SK-N-SH (cell line): Measurements from ENCODE around the gene UTY.

ENCODE experiments used
- CTCF ChIP-seq: fragments of 200-600 bp; sonication (generic); IDR thresholded peaks from 2 replicates; pipeline ENCODE4 v1.6.1; 2017; ENCODE audit warnings: antibody characterized with exemption, mild to moderate bottlenecking, moderate library complexity
- ELF1 ChIP-seq: IDR thresholded peaks from 2 replicates; pipeline ENCODE4 v1.4.0; 2012
- IRF3 ChIP-seq: fragments of 150-350 bp; IDR thresholded peaks from 2 replicates; pipeline ENCODE4 v1.6.1; 2016; ENCODE audit warnings: mild to moderate bottlenecking, low read depth, low read length
- MAX ChIP-seq: IDR thresholded peaks from 2 replicates; pipeline ENCODE4 v1.4.0; 2012; ENCODE audit warnings: low read depth
- NFIC ChIP-seq: IDR thresholded peaks from 2 replicates; pipeline ENCODE4 v1.4.0; 2012; ENCODE audit warnings: borderline replicate concordance
- NRF1 ChIP-seq: IDR thresholded peaks from 2 replicates; pipeline ENCODE4 v1.6.1; 2012; ENCODE audit warnings: low read depth, mild to moderate bottlenecking, low read length
- RCOR1 ChIP-seq: fragments of 150-350 bp; IDR thresholded peaks from 2 replicates; pipeline ENCODE4 v1.6.1; 2017; ENCODE audit warnings: antibody characterized with exemption, low read length
- REST ChIP-seq: IDR thresholded peaks from 2 replicates; pipeline ENCODE4 v1.6.1; 2012; ENCODE audit warnings: mild to moderate bottlenecking, low read depth, low read length, moderate library complexity
- TAF1 ChIP-seq: IDR thresholded peaks from 2 replicates; pipeline ENCODE4 v1.6.1; 2012; ENCODE audit warnings: low read depth, mild to moderate bottlenecking, low read length, moderate library complexity, borderline replicate concordance
- TEAD4 ChIP-seq: IDR thresholded peaks from 2 replicates; pipeline ENCODE4 v1.4.0; 2012; ENCODE audit warnings: mild to moderate bottlenecking, borderline replicate concordance; ENCODE audit not compliant: insufficient read depth
- USF1 ChIP-seq: IDR thresholded peaks from 2 replicates; pipeline ENCODE4 v1.4.0; 2012; ENCODE audit warnings: low read depth, borderline replicate concordance
- ZBTB33 ChIP-seq: IDR thresholded peaks from 2 replicates; pipeline ENCODE4 v1.4.0; 2012; ENCODE audit warnings: low read depth, borderline replicate concordance

- TF ChIP-seq CTCF = no peak
- TF ChIP-seq IRF3 = no peak
- no peak for TF ChIP-seq TAF1
- TF ChIP-seq NFIC = no peak
- TF ChIP-seq TEAD4 = no peak
- TF ChIP-seq ZBTB33 = no peak
- TF ChIP-seq REST = no peak
- TF ChIP-seq RCOR1 = no peak
- no peak for TF ChIP-seq MAX
- TF ChIP-seq USF1 = no peak
- no peak for TF ChIP-seq NRF1
- TF ChIP-seq ELF1 = no peak
These were observed 136.4 kb downstream of the UTY start for GRCh38 chrY:13343307-13343946.
